Ishikawa (cell line): ENCODE data around the gene EZR.

ENCODE experiments used
- CEBPB ChIP-seq: IDR thresholded peaks from 2 replicates; pipeline ENCODE4 v1.6.1; 2012
- CREB1 ChIP-seq: IDR thresholded peaks from 2 replicates; pipeline ENCODE4 v1.6.1; 2012; ENCODE audit warnings: low read depth
- EGR1 ChIP-seq: IDR thresholded peaks from 2 replicates; pipeline ENCODE4 v1.6.1; 2012
- EP300 ChIP-seq: IDR thresholded peaks from 2 replicates; pipeline ENCODE4 v1.6.1; 2012; ENCODE audit warnings: borderline replicate concordance
- FOXM1 ChIP-seq: IDR thresholded peaks from 2 replicates; pipeline ENCODE4 v1.6.1; 2012; ENCODE audit warnings: low read depth, borderline replicate concordance
- MAX ChIP-seq: IDR thresholded peaks from 2 replicates; pipeline ENCODE4 v1.6.1; 2012
- NFIC ChIP-seq: IDR thresholded peaks from 2 replicates; pipeline ENCODE4 v1.6.1; 2012
- RAD21 ChIP-seq: IDR thresholded peaks from 2 replicates; pipeline ENCODE4 v1.6.1; 2012; ENCODE audit warnings: low read depth
- REST ChIP-seq: IDR thresholded peaks from 2 replicates; pipeline ENCODE4 v1.6.1; 2012; ENCODE audit warnings: low read depth, mild to moderate bottlenecking
- TAF1 ChIP-seq: IDR thresholded peaks from 2 replicates; pipeline ENCODE4 v1.6.1; 2012; ENCODE audit warnings: low read depth, mild to moderate bottlenecking
- TCF12 ChIP-seq: IDR thresholded peaks from 2 replicates; pipeline ENCODE4 v1.6.1; 2012; ENCODE audit warnings: low read depth
- TEAD4 ChIP-seq: IDR thresholded peaks from 2 replicates; pipeline ENCODE4 v1.6.1; 2012
- USF1 ChIP-seq: IDR thresholded peaks from 2 replicates; pipeline ENCODE4 v1.6.1; 2012
- YY1 ChIP-seq: IDR thresholded peaks from 2 replicates; pipeline ENCODE4 v1.6.1; 2012; ENCODE audit warnings: low read depth
- ZBTB7A ChIP-seq: IDR thresholded peaks from 2 replicates; pipeline ENCODE4 v1.6.1; 2012; ENCODE audit warnings: low read depth

EZR gene

GRCh38 chr6:158735009-158735408 lies 84.2 kb downstream of the EZR start:
- TF ChIP-seq TEAD4 (no peak), ZBTB7A (no peak), YY1 (no peak), EGR1 (no peak), CREB1 (no peak), RAD21 (no peak), TAF1 (no peak), MAX (no peak), TCF12 (no peak), FOXM1 (no peak), EP300 (no peak), CEBPB (no peak), USF1 (no peak), REST (no peak), NFIC (no peak)

- TF ChIP-seq USF1 (no peak), TEAD4 (no peak), ZBTB7A (no peak), TAF1 (no peak), RAD21 (no peak), CREB1 (no peak), NFIC (no peak), EGR1 (no peak), TCF12 (no peak), EP300 (no peak), YY1 (no peak), FOXM1 (no peak), REST (no peak), MAX (no peak)
Measured at GRCh38 chr6:158730541-158730907, 88.6 kb downstream of the EZR start.

GRCh38 chr6:158729906-158730540 lies 89.1 kb downstream of the EZR start:
- TF ChIP-seq EP300 (no peak), TAF1 (no peak), TCF12 (no peak), CEBPB (no peak), USF1 (no peak), REST (no peak), NFIC (no peak), TEAD4 (no peak), YY1 (no peak), EGR1 (no peak), CREB1 (no peak), ZBTB7A (no peak), RAD21 (no peak), MAX (no peak), FOXM1 (no peak)

- TF ChIP-seq ZBTB7A, result no peak
Measured at GRCh38 chr6:158725704-158726103, 93.5 kb downstream of the EZR start.
